ENCODE measurements around the gene LGR5.

DNA sequence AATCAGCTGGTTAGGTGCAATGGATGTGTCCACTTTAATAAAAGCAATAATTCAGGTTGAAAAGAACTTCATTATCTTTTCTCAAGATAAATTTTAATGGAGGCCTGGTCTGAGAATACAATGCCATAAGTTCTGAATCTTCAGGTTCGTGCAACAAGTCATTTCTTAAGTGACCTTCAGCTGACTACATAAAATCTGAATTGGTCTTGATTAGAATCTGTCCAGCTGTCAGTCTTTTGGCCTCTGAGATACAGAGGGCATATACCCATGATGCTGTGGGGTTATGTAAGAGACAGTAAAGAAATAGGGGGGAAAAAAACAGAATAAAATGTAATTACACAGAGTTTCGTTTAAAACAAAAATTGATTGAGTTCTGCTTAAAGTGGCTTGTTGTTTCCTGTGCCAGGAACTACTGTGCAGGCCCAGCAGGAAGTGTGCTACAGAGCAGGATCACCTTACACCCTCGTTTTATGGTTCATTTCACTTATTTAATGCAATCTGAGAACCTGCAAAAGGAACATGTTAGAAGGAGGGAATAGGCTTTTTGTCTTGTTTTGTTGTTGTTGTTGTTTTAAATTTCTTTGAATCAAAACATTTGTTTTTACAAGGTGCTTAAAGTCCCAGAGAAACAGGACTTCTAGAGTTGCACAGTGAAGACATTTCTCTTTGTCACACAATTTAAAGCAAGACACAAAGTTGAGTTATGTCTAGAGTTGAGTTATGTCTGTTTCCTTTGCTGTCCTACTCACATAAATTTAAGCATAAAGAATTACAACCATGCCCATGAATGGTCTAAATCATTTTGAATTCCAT, 64.2 kb downstream of the LGR5 start:
- TF ChIP-seq CTCF (IDR thresholded peaks at IDR 0.05; ENCODE audit: extremely low read depth in 1 of 2, insufficient read depth in 1 of 2, low read depth in 1 of 2, low read length in 2 of 2) (no peak), JUN (IDR thresholded peaks at IDR 0.05; ENCODE audit: borderline replicate concordance, insufficient read depth, insufficient read length, low read depth) (no peak), EZH2 (IDR thresholded peaks at IDR 0.05; ENCODE audit: borderline replicate concordance, low read depth, low read length, severe bottlenecking) (no peak), POLR2AphosphoS5 (IDR thresholded peaks at IDR 0.05; ENCODE audit: insufficient read depth, low read depth, low read length) (no peak), POLR2A (IDR thresholded peaks at IDR 0.05; ENCODE audit: low read depth, low read length) (no peak), GATA2 (IDR thresholded peaks at IDR 0.05; ENCODE audit: insufficient read depth, insufficient read length, low read depth, low read length) (no peak), FOS (IDR thresholded peaks at IDR 0.05; ENCODE audit: borderline replicate concordance, insufficient read depth, low read length) (no peak)

All from endothelial cell of umbilical vein (primary cell).